ENCODE results near the gene ZDHHC11.
A peak's percentile ranks its signal among the peaks of the same experiment; 100 is the strongest.
"Not testable (repeated sequence)": the region's sequence is repeated elsewhere in the genome, so short reads cannot be mapped to it uniquely, and the experiment has no call there.

The ZDHHC11 gene

GRCh38 chr5:850511-851006, at the start of gene ZDHHC11:
TSS of gene ZDHHC11 (minus strand) at chr5:850986. CDS start at chr5:850602, 384 bp downstream.
- no peak for DNase-seq

- DNase-seq: no peak
These were observed 42.9 kb upstream of the ZDHHC11 start for GRCh38 chr5:893711-894110.

DNA sequence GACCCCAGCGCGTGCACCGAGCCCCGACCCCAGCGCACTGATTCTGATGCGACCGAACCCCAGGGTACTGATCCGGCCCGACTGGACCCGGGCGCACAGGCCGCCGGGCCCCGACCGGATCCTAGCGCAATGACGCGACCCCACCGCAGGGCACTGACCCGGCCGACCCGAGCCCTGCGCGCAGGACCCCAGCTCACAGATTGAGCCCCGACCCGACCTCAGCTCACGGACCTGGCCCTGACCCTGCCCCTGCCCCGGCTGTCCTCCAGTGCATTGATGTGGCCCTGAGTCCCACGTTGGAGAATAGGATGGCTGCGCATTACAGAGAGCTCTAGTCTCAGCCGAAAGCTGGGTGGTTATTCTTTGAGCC, 42.3 kb upstream of the ZDHHC11 start:
- DNase-seq: no peak

DNA sequence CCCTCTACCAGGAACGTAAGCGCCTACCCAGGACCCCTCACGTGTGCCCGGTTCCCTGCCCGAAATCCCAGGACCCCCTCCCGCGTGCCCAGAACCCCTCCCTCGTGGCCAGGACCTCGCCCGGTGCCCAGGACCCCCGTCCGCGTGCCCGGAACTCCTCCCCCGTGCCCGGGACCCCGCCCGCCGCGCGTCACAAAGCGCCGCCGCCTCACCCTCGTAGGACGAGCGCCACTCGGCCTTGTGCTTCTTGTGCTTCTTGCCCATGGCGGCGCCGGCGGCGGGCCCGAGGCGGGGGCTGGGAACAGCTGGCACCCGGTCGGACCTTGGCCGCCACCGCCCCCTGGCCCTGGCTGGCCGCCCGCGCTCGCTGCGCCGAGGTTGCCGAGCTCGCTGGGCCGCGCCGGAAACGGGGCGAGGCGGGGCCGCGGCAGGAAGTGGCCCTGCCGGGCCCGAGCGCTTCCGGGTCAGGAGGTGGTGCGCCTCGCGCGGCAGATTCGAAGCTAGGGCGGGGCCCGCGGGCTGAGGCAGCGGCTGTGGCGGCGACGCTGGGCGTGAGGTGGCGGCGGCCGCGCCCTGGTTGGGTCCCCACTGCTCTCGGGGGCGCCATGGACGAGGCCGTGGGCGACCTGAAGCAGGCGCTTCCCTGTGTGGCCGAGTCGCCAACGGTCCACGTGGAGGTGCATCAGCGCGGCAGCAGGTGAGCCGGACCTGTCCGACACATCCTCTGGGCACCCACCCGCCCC, 41.8 kb upstream of the ZDHHC11 start, which contains the start of the genes BRD9 and TRIP13:
BRD9 (minus strand) TSS at position 408 of the 743 bp plus-strand sequence; CDS start at position 264, 144 bp downstream.
TRIP13 (plus strand) TSS at position 491 of the 743 bp plus-strand sequence; CDS start at position 606, 115 bp downstream.
- peak; percentile 83 for DNase-seq

DNA sequence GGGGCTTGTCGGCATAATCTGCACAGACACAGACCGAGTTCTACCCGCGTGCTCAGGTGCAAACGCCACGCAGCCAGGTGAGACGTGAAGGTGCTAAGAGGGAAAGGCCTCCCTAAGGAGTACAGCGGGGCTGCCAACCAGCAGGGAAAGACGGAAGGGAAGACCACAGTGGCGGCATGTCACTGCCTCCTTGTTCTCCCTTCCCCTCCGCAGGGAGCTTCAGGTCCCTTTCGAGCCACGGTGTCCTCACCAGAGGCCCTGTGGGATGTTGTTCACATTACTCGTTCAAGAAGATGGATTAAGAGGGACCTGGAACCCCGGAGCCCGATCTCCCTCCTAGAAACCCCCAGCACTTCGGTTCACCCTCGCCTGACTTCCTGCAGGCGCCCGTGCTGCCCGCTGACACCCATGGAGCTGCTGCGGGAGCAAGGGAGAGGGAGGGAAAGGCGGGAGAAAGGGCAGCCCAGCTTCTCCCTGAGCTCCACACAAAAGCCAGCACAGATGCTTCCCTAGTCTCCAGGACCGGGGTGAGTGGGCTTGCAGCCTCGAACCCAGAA, 41.1 kb upstream of the ZDHHC11 start:
- DNase-seq: no peak

DNA sequence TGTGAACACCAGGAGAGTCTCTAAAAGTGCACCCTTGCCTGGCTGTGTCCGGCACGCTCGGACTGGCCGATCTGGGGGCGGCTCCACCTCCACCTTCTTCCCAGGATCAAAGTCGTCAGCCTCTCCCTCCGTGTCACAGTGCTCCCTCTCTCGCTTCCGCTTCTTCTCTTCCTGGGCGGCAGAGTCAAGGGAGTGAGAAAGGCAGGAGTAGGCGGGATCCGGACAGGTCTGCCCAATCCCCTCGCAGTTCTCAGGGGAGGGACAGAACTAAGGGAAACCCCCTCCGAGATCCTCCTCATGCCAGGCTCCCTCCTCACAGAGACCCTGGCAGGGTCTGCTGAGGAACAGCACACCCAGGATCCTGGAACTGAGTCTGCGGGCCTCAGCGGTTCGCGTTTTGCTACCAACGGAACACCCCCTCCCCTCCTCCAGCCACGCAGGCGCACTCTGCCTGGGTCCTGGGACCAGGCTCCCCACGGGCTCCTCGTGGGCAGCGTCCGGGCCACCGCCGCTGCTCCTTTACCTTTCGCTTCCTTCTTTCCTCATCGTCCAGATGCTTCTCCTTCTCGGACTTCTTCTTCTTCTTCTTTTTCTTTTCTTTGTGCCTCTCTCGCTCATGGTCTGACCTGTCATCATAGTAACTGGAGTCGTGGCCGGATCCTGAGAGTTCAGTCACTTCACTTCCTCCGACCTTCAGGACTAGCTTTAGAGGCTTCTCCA, 40.5 kb upstream of the ZDHHC11 start:
- no peak for DNase-seq

- DNase-seq: no peak
These were observed 38.4 kb upstream of the ZDHHC11 start for GRCh38 chr5:889075-889710.

DNA sequence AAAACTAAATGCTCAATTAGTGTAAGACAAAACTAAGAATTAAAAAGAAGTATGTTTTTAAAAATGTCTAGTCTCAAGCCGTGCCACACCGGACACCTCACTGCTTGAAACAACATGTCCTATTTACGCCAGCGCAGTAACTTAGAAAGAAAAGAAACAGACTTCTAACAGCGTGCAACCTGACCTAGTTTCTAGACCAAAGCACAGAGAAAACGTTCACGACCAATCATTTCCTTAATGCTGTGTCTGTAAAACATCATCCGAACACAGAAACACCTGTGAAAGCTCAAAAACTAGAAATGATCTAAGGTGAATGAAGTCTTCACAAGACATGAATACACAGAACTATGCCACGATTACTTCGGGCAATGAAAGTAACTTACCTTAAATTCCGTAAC, 37.9 kb upstream of the ZDHHC11 start:
- DNase-seq: no peak

DNA sequence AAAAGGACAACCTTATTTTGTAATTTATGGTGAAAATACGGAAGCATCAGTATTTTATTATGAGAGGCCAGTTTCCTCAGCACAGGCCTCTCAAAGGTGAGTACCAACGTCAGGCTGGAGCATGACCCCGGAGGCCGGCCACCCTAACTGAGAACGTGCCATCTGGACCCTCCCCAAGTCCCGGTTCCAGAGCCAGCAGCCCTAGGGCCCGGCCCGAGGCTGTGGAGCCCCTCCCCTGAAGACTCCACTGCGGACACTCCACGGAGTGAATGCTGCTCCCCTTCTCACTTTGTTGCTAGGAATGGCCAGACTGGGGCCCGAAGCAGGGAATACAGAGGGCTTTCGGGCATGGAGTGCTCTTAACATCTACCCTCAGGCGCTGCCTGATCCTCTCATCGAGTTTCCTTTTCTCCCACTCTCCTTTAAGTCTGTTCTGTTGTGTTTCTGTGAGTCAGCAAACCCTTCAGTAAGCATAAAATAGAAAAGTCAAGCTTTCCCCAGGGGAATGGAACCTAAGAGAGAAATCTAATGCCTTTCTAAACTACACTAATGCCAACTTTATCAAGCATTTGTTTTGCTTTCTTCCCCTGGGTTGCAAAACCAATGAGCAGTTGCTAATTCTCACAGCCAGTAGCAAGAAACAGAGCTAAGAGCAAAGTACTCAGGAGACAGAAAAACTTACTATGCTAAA, 37.3 kb upstream of the ZDHHC11 start:
- no peak for DNase-seq

DNA sequence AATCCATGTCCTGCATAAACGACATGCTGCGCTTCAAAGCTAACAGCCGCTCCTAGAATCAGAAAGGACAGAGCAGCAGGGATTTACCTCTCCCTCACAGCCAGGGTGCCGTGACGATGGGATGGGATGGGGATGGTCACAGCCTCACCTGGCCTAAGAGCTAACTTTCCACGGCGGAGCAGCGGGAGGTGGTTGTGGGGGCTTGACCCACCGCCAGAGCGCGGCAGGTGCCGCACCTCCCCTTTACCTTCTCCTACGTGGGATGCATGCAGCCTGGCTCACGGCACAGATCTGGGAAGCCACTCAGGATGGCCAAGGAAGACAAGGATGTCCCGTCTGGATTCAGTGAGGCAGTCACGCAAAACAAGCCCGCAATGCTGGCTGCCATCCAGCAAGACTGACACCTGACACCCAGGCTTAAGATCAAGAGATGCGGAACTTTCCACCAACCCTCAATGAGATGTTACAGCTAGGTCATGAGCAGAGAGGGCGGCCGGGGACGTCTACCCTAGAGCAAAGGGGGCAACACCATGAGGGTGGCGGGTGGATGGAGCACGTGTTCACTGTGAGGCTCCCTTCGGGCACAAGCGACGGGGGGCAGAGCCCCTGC, 36.0 kb upstream of the ZDHHC11 start:
- DNase-seq: no peak

- DNase-seq: no peak
These were observed 35.2 kb upstream of the ZDHHC11 start for GRCh38 chr5:886036-886435.

GRCh38 chr5:885529-885928, 34.7 kb upstream of the ZDHHC11 start:
- DNase-seq: no peak

DNA sequence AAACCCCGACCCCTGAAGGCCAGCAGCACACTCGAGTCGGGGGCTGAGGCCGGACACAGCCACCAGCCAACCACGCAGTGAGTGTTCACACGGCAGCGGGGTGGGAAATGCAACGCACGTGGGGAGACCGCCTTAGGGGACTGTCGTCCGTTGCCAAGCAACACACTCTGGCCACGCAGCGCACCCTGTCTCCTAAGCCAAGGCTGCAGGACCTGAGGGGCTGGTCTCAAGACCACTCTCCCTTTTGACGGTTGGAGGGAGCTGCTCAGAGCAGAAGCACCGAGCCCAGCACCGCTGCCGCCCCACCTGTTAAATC, 34.3 kb upstream of the ZDHHC11 start:
- DNase-seq: no peak

GRCh38 chr5:884345-885126, 33.8 kb upstream of the ZDHHC11 start:
- no peak for DNase-seq

GRCh38 chr5:883475-884181, 32.8 kb upstream of the ZDHHC11 start:
- no peak for DNase-seq

- DNase-seq: no peak
These were observed 31.7 kb upstream of the ZDHHC11 start for GRCh38 chr5:882253-883183.

DNA sequence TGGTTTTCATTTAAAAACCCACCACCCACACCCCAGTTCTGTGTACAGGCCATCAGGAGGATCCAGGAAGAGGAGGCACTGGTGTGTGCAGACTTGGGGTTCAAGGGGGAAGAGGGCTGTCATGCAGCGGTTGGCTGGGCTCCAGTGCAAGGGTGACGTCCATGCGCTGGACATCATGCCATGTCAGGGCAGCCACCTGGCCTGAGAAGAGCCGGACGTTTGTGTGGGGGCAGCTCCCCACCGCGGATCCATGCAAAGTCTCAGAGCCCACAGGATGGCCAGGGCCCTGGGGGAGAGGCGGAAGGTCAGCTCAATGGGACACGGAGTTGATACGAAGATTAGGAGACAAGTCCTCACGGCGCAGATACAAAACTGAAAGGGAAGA, 30.8 kb upstream of the ZDHHC11 start:
- DNase-seq: no peak

DNA sequence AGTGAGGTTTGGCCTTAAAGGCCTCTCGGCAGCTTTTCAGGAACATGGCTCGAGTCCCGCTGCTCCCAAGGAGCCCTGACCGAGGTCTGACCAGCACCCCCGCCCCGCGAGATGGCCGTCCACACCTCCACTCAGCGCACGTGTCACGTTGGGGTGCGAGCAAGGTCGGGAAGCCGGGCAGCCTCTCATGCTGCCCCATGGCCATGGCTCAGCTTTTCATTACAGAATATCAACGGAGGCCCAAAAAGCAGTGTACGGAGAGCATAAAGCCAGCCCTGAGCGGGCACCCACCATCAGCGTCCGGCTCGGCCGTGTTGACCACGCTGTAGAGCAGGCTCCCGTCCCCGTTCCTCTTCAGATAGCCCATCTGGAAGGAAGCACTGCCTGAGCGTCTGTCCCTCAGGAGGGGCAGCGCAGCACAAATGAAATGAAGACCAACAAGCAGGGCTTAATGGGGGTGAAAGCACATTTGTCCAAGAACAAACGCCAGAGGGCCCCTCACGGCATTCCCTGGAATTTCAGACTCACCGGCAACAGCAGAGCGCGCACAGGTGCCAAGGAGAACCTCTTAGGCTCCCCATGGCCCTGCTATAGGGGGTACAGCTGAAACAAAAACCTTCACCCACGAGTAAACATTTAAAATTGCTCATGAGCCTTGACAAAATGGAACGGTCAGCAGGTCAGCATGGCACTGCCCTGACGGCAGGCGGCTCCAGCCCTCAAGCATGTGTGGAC, 30.2 kb upstream of the ZDHHC11 start:
- no peak for DNase-seq

DNA sequence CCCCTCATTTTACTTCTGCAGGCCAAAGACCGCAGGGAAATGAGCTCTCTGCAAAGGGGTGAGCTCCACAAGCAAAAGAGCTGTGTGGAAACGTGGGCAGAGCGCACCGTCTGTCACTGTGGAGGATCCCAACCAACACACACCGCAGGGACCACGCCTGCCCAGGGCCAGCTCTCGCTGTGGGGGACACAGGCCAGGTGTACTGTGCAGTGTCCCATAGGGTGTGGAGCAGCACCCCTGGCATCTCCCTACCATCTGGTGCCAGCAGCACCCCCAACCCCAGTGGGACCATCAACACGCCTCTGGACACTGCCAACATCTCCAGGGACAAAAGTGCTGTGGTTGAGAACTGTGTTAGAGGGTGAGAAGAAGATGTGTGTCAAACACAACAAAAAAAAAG, 27.9 kb upstream of the ZDHHC11 start:
- DNase-seq: not testable (repeated sequence)
